IMR-90 (cell line): Measurements from ENCODE around the gene RGS13. TPM values are rescaled to one million over a fixed set of nuclear protein-coding genes. Genes with fewer than 3 reads are reported as not detected.

Experiments
- ATAC-seq: fragments of 200-7000 bp; cut with Tn5 transposase; 2 replicates; pipeline ENCODE4 v1.9.1; 2020; ENCODE audit warnings: low read depth, mild to moderate bottlenecking, moderate library complexity
- BruUV-seq: library from RNA; stranded (reverse); fragments of 400-500 nt; replicated peaks from 2 replicates; lab custom pipeline; 2021; lab: Mats Ljungman, UMichigan
- CTCF ChIA-PET: fragments of 300-600 bp; formaldehyde crosslinking; extraction: SDS; loops from one replicate; lab custom pipeline; 2021; ENCODE audit warnings: antibody characterized with exemption; lab: Yijun Ruan, JAX
- POLR2A ChIA-PET: fragments of 300-600 bp; sonication (Branson Sonifier 250); formaldehyde crosslinking; loops from one replicate; lab custom pipeline; 2022; ENCODE audit warnings: antibody characterized with exemption; ENCODE audit not compliant: unreplicated experiment; lab: Charles Lee
- DNase-seq: peaks from one replicate; pipeline ENCODE4 v3.0.0; 2013
- H2AFZ ChIP-seq: replicated peaks from 2 replicates; pipeline ENCODE3; 2013; ENCODE audit warnings: low read length, mild to moderate bottlenecking; ENCODE audit not compliant: poor library complexity
- H2AK5ac ChIP-seq: 2 replicates; pipeline ENCODE4 v1.6.1; 2013; ENCODE audit warnings: low read depth, low read length, inconsistent platforms
- H2AK9ac ChIP-seq: replicated peaks from 2 replicates; pipeline ENCODE3; 2013; ENCODE audit warnings: mild to moderate bottlenecking, low read depth, low read length, moderate library complexity; ENCODE audit not compliant: poor library complexity
- H2BK120ac ChIP-seq: 2 replicates; pipeline ENCODE4 v1.6.1; 2013; ENCODE audit warnings: low read depth, low read length, inconsistent platforms
- H2BK15ac ChIP-seq: 3 replicates; pipeline ENCODE4 v1.6.1; 2013; ENCODE audit warnings: low read depth, low read length, inconsistent platforms
- H2BK20ac ChIP-seq: 2 replicates; pipeline ENCODE4 v1.6.1; 2013; ENCODE audit warnings: low read depth, mild to moderate bottlenecking, inconsistent platforms, low read length, moderate library complexity
- H2BK5ac ChIP-seq: 2 replicates; pipeline ENCODE4 v1.6.1; 2013; ENCODE audit warnings: mild to moderate bottlenecking, low read depth, low read length, inconsistent platforms; ENCODE audit not compliant: poor library complexity, severe bottlenecking
- H3K14ac ChIP-seq: replicated peaks from 2 replicates; pipeline ENCODE4 v1.6.1; 2013; ENCODE audit warnings: low read depth, low read length, inconsistent platforms
- H3K18ac ChIP-seq: 2 replicates; pipeline ENCODE4 v1.6.1; 2013; ENCODE audit warnings: low read depth, low read length, control low read depth
- H3K23ac ChIP-seq: 2 replicates; pipeline ENCODE4 v1.6.1; 2013; ENCODE audit warnings: low read depth, low read length, inconsistent platforms
- H3K27ac ChIP-seq: 2 replicates; pipeline ENCODE4 v1.5.1; 2013; ENCODE audit warnings: mild to moderate bottlenecking, control low read depth, low read length; ENCODE audit not compliant: insufficient read depth
- H3K27me3 ChIP-seq: 2 replicates; pipeline ENCODE4 v1.6.1; 2013; ENCODE audit warnings: low read length; ENCODE audit not compliant: control insufficient read depth, insufficient read depth
- H3K36me3 ChIP-seq: 2 replicates; pipeline ENCODE4 v1.6.1; 2013; ENCODE audit warnings: low read length, mixed read lengths; ENCODE audit not compliant: control insufficient read depth, insufficient read depth
- H3K4ac ChIP-seq: 2 replicates; pipeline ENCODE4 v1.6.1; 2013; ENCODE audit warnings: low read depth, low read length, inconsistent platforms
- H3K4me1 ChIP-seq: 2 replicates; pipeline ENCODE4 v1.6.1; 2013; ENCODE audit warnings: low read length, mixed read lengths; ENCODE audit not compliant: control insufficient read depth, insufficient read depth
- H3K4me2 ChIP-seq: 2 replicates; pipeline ENCODE4 v1.6.1; 2013; ENCODE audit warnings: low read depth, mild to moderate bottlenecking, control low read depth, low read length, moderate library complexity
- H3K4me3 ChIP-seq: 2 replicates; pipeline ENCODE4 v1.5.1; 2013; ENCODE audit warnings: low read depth, mild to moderate bottlenecking, control low read depth, low read length, moderate library complexity; ENCODE audit not compliant: insufficient read depth
- H3K56ac ChIP-seq: 2 replicates; pipeline ENCODE4 v1.6.1; 2013; ENCODE audit warnings: low read length, inconsistent platforms; ENCODE audit not compliant: insufficient read depth; ENCODE audit errors: extremely low read depth
- H3K79me1 ChIP-seq, 2 experiments: 2 replicates each; pipeline ENCODE4 v1.6.1; 2013; ENCODE audit warnings: low read length in 2 of 2, inconsistent platforms in 1 of 2, low read depth in 1 of 2
- H3K9ac ChIP-seq: 2 replicates; pipeline ENCODE4 v1.6.1; 2013; ENCODE audit warnings: low read depth, low read length, control low read depth
- H3K9me1 ChIP-seq: 2 replicates; pipeline ENCODE4 v1.6.1; 2013; ENCODE audit warnings: low read length, inconsistent platforms; ENCODE audit not compliant: insufficient read depth
- H3K9me3 ChIP-seq: 2 replicates; pipeline ENCODE4 v1.6.1; 2013; ENCODE audit warnings: low read length; ENCODE audit not compliant: control insufficient read depth, insufficient read depth
- H4K20me1 ChIP-seq: 2 replicates; pipeline ENCODE4 v1.6.1; 2013; ENCODE audit warnings: low read length, inconsistent platforms; ENCODE audit not compliant: insufficient read depth
- H4K5ac ChIP-seq: 2 replicates; pipeline ENCODE4 v1.6.1; 2013; ENCODE audit warnings: mild to moderate bottlenecking, low read depth, low read length, control low read depth
- H4K8ac ChIP-seq, 2 experiments: 2 replicates each; pipeline ENCODE4 v1.6.1; 2013; ENCODE audit warnings: low read depth in 2 of 2, low read length in 2 of 2, control low read depth in 1 of 2, inconsistent platforms in 1 of 2
- H4K91ac ChIP-seq: 2 replicates; pipeline ENCODE4 v1.6.1; 2013; ENCODE audit warnings: low read depth, low read length, inconsistent platforms; ENCODE audit not compliant: insufficient read depth
- SMC3 ChIP-seq: fragments of 150-350 bp; IDR thresholded peaks from 2 replicates; pipeline ENCODE4 v1.6.1; 2016; ENCODE audit warnings: low read depth, mild to moderate bottlenecking, antibody characterized with exemption, low read length, moderate library complexity
- WGBS, 2 experiments: methylation state at CpG; one replicate each; pipeline versions ENCODE4 v1.1.5 to v1.1.7; 2013; ENCODE audit warnings: missing lambda C conversion rate in 2 of 2; ENCODE audit not compliant: insufficient read length in 1 of 2; ENCODE audit errors: extremely low coverage in 2 of 2; 5-methylcytosine and 5-hydroxymethylcytosine counted together
- dilution Hi-C: fragments of 300-500 bp; cut with HindIII; formaldehyde crosslinking; loops from one replicate; pipeline ENCODE4 v1.14.3; 2018; ENCODE audit warnings: low sequenced_read_pairs; ENCODE audit not compliant: unreplicated experiment
- in situ Hi-C: fragments of 300-500 bp; cut with MboI; formaldehyde crosslinking; loops from 3 replicates; pipeline ENCODE4 v1.14.3; 2019; ENCODE audit warnings: low sequenced_read_pairs, inconsistent platforms, mixed read lengths
- intact Hi-C: fragments of 100-400 bp; cut with micrococcal nuclease; formaldehyde crosslinking; loops from 2 replicates; pipeline ENCODE4 v1.10.0; 2022
- polyA plus RNA-seq, 3 experiments: library from polyadenylated mRNA; depleted of rRNA; stranded (reverse); fragments of >200 nt; gene quantifications; 2 replicates each; pipeline ENCODE4 v1.2.3, GENCODE V29; 2012; ENCODE audit warnings: low replicate concordance in 1 of 3
- total RNA-seq: library from RNA; depleted of rRNA; stranded (reverse); fragments of >200 nt; gene quantifications from 2 replicates; pipeline ENCODE4 v1.2.3, GENCODE V29; 2012

RGS13 gene
- total and polyA plus RNA-seq, 2 of the 4 experiments (the other 2 are of a cell fraction), result not detected

DNA sequence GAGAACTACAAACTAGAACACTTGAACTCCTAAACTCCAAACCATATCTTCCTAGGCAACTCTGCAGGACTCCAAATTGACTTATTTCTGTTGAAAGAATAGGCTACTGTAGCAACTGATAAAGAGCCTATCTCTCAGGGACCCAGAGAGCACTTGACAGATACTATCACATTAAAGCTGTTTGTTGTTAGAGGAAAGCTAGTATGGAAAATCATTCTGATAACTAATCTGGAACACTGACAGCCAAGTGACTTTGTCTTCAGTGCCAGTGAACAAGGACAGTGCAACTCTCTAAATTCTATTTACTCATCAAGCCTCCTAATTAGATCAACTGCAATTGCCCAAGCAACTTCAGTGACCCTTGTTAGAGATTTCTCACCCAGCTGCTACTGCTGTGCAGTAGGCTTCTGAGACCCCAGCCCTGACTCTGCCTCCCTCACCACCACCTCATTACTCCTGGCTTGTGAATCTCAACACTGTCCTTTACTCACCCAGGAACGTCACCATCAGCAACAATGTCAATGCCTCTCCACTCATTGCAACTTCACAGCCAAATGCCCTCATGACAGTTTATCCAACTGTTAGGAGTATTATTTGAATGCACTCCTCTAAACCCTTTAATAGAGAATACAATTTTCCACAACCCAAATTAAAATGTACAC, 7.4 kb upstream of the RGS13 start:
- DNase-seq (no peak), ATAC-seq (no peak)
- intact Hi-C loops (no loop called here), in situ Hi-C loops (no loop called here), dilution Hi-C loops (no loop called here)
- Histone ChIP-seq H2BK5ac (no peak overlapping the region), H3K79me1 (no peaks in the 10 kb centered on the region), H3K9me3 (no peaks in the 10 kb centered on the region), H3K4me2 (no peak overlapping the region), H4K91ac (no peak overlapping the region), H3K9me1 (no peaks in the 10 kb centered on the region), H3K14ac (no peak overlapping the region), H3K27ac (no peak overlapping the region), H2BK20ac (no peak overlapping the region), H2BK15ac (no peak overlapping the region), H2BK120ac (no peak overlapping the region), H3K36me3 (no peaks in the 10 kb centered on the region), H4K5ac (no peak overlapping the region), H3K4me1 (peaks cover 1% of the 10 kb centered on the region; the same call in 1 of the 2 replicates), H4K20me1 (no peaks in the 10 kb centered on the region), H3K23ac (no peak overlapping the region), H2AK9ac (no peak overlapping the region), H3K27me3 (no peaks in the 10 kb centered on the region), H3K18ac (no peak overlapping the region), H3K9ac (no peak overlapping the region), H2AK5ac (no peak overlapping the region), H3K4ac (no peak overlapping the region), H3K56ac (no peak overlapping the region), H2AFZ (no peak overlapping the region), H3K4me3 (no peak overlapping the region), H4K8ac (no peak overlapping the region)
- ChIA-PET CTCF (no interaction called here), POLR2A (no interaction called here)
- no CpG with 5 or more reads among the region's 1 CpG for WGBS, 2 experiments
- BruUV-seq, result no TSS peak
- TF ChIP-seq SMC3, result no peak
